ENCODE data around the gene CEACAM19.

DNA sequence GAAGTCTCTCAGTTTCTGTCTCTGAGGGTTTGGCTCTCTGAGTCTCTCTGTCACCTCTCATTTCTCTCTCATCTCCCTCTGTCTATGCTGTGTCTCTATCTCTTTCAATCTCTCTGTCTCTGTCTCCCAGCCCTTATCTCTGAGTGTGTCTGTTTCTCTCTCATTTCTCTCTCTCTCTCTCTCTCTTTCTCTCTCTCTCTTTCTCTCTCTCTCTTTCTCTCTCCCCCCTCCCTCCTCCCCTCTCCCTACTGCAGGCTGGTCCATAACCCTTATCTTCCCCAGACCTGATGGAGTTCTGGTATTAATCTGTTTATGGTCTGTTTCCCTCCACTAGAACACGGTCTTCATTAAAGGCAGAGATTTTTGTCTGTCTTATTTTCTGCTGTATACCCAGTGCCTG, 28.9 kb upstream of the CEACAM19 start:
- TF ChIP-seq POLR2AphosphoS5 (IDR thresholded peaks at IDR 0.05; ENCODE audit: low read depth, low read length): no peak
- TF ChIP-seq, protein P1, sequence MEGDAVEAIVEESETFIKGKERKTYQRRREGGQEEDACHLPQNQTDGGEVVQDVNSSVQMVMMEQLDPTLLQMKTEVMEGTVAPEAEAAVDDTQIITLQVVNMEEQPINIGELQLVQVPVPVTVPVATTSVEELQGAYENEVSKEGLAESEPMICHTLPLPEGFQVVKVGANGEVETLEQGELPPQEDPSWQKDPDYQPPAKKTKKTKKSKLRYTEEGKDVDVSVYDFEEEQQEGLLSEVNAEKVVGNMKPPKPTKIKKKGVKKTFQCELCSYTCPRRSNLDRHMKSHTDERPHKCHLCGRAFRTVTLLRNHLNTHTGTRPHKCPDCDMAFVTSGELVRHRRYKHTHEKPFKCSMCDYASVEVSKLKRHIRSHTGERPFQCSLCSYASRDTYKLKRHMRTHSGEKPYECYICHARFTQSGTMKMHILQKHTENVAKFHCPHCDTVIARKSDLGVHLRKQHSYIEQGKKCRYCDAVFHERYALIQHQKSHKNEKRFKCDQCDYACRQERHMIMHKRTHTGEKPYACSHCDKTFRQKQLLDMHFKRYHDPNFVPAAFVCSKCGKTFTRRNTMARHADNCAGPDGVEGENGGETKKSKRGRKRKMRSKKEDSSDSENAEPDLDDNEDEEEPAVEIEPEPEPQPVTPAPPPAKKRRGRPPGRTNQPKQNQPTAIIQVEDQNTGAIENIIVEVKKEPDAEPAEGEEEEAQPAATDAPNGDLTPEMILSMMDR (IDR thresholded peaks at IDR 0.05): no peak
- no peak for TF ChIP-seq SIN3A (IDR thresholded peaks at IDR 0.05; ENCODE audit: borderline replicate concordance, insufficient read depth, low read depth, low read length)
